Esophagus muscularis mucosa (tissue), 4 donors: ENCODE results near the gene BCAP29. TPM values are rescaled to one million over a fixed set of nuclear protein-coding genes. Genes with fewer than 3 reads are reported as not detected.
"Not testable (repeated sequence)": the region's sequence is repeated elsewhere in the genome, so short reads cannot be mapped to it uniquely, and the experiment has no call there.

ENCODE experiments used
- DNase-seq: peaks from one replicate; pipeline ENCODE4 v3.0.0-alpha.2; 2017; ENCODE audit errors: extremely low spot score
- H3K27ac ChIP-seq, 4 donors: fragments of 200-600 bp; sonication (generic); replicated peaks in 1 of 4; 1 replicate in 3 of 4; 2 replicates in 1 of 4; pipeline ENCODE4 v1.5.1; 2016 to 2019; ENCODE audit warnings: mild to moderate bottlenecking in 1 of 4
- H3K27me3 ChIP-seq, 4 donors: fragments of 200-600 bp; sonication (generic); one replicate each; pipeline versions ENCODE4 v1.5.1 to v1.6.0; 2016 to 2019
- H3K36me3 ChIP-seq, 4 donors: fragments of 200-600 bp; sonication (generic); one replicate each; pipeline ENCODE4 v1.5.1; 2016 to 2019
- H3K4me1 ChIP-seq, 4 donors: fragments of 200-600 bp; sonication (generic); one replicate each; pipeline ENCODE4 v1.5.1; 2016 to 2019
- H3K4me3 ChIP-seq, 4 donors: fragments of 200-600 bp; sonication (generic); 1 replicate in 2 of 4; 2 replicates in 2 of 4; pipeline ENCODE4 v1.5.1; 2016 to 2019; ENCODE audit warnings: mild to moderate bottlenecking in 4 of 4, moderate library complexity in 1 of 4
- H3K9me3 ChIP-seq, 4 donors: fragments of 200-600 bp; sonication (generic); 1 replicate in 3 of 4; 2 replicates in 1 of 4; pipeline ENCODE4 v1.5.1; 2016 to 2019
- EP300 ChIP-seq: sonication (generic); formaldehyde crosslinking; IDR thresholded peaks from one replicate; pipeline ENCODE4 v1.6.1; 2017; ENCODE audit warnings: antibody characterized with exemption
- POLR2A ChIP-seq: fragments of 450-650 bp; IDR thresholded peaks from one replicate; pipeline ENCODE4 v1.6.1; 2017; ENCODE audit warnings: antibody characterized with exemption, moderate library complexity, mild to moderate bottlenecking, low read depth
- POLR2AphosphoS5 ChIP-seq, 2 donors: sonication (generic); formaldehyde crosslinking; IDR thresholded peaks; one replicate each; pipeline ENCODE4 v1.6.1; 2017; ENCODE audit warnings: antibody characterized with exemption in 2 of 2
- WGBS: methylation state at CpG from one replicate; pipeline ENCODE4 v1.1.5; 2018; 5-methylcytosine and 5-hydroxymethylcytosine counted together
- intact Hi-C: fragments of 100-400 bp; cut with DNase I; formaldehyde crosslinking; loops from one replicate; pipeline ENCODE4 v1.15.1; 2023
- total RNA-seq, 4 donors: library from RNA; depleted of rRNA; stranded (reverse); fragments of >200 nt; gene quantifications; one replicate each; pipeline versions ENCODE4 v1.1.0 to v1.2.1, GENCODE V29; 2016
- TF ChIP-seq, protein P1 (sequence below), 3 experiments: fragments of 200-600 bp in 2 of 3; fragments of 450-650 bp in 1 of 3; sonication (generic) in 2 of 3; IDR thresholded peaks; one replicate each; pipeline ENCODE4 v1.5.1; 2017 to 2019; ENCODE audit warnings: antibody characterized with exemption in 3 of 3, mild to moderate bottlenecking in 2 of 3, moderate library complexity in 1 of 3

The BCAP29 gene, protein sequence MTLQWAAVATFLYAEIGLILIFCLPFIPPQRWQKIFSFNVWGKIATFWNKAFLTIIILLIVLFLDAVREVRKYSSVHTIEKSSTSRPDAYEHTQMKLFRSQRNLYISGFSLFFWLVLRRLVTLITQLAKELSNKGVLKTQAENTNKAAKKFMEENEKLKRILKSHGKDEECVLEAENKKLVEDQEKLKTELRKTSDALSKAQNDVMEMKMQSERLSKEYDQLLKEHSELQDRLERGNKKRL
- total RNA-seq = 100 to 1,000 TPM in 2 of 4 donors, 10 to 100 TPM in 2; 89.8 to 116 (median 107) TPM

DNA sequence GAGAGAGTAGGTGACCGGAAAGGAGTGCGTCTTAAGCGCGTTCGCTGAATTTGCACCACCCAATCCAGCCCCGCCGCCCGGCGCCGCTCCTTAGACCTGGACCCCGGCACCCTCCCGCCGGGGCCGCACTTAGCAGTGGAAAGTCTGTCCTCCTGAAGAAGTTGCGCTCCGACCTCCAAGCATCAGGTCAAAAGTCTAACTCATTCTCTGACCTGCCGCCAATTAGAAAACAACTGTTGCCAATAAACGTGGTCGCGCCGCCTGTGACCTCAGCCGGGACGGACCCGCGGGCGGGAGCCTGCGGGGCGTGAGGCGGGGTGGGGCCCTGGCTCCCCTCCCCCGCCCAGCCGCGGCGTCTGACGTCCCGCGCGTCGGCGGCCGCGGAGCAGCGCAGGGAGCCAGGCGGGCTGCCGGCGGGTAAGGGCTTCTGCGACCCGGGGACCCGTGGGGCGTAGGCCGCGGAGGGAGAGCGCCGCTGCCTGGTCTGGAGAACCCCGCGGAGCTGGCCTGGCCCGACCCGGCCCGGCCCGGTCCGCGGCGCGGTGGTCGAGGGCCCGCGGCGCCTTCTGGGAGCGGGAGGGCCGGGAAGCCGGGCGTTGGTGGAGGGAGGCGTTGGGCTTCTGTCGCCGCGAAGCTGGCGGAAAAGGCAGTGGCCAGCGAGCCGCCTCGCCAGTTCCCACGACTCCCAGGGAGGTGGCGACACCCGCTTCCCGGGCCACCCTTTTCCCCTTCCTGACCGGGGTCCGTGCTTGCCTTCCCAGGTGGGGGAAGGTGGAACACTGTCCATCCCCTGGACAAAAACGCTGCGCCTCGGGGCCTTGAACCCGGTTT is at the start of gene BCAP29:
Gene BCAP29 (plus strand): TSS at position 362 of the 831 bp plus-strand sequence. CDS start 527 bp downstream, outside the sequence.
- TF ChIP-seq EP300 (no peak), POLR2AphosphoS5 (IDR thresholded peaks at IDR 0.05) (peak; percentile 67 to 87), POLR2A (peak; percentile 68)
- TF ChIP-seq, protein P1, sequence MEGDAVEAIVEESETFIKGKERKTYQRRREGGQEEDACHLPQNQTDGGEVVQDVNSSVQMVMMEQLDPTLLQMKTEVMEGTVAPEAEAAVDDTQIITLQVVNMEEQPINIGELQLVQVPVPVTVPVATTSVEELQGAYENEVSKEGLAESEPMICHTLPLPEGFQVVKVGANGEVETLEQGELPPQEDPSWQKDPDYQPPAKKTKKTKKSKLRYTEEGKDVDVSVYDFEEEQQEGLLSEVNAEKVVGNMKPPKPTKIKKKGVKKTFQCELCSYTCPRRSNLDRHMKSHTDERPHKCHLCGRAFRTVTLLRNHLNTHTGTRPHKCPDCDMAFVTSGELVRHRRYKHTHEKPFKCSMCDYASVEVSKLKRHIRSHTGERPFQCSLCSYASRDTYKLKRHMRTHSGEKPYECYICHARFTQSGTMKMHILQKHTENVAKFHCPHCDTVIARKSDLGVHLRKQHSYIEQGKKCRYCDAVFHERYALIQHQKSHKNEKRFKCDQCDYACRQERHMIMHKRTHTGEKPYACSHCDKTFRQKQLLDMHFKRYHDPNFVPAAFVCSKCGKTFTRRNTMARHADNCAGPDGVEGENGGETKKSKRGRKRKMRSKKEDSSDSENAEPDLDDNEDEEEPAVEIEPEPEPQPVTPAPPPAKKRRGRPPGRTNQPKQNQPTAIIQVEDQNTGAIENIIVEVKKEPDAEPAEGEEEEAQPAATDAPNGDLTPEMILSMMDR (IDR thresholded peaks at IDR 0.05) = peak; percentile 15 to 40 (median 27)
- Histone ChIP-seq H3K4me1 (peaks cover 11 to 34% (median 31%) of the 10 kb centered on the region in 4 donors), H3K4me3 (peak within 1 kb of the TSS; percentile 76 to 92 (median 88)), H3K9me3 (no peaks in the 10 kb centered on the region), H3K27ac (peak within 1 kb of the TSS; percentile 91 to 97 (median 95)), H3K36me3 (peaks cover 0 to 28% (median 7%) of the 10 kb centered on the region in 4 donors), H3K27me3 (no peaks in the 10 kb centered on the region)
- peak; percentile 92 for DNase-seq
- 1% methylated on average over 21 of the region's 89 CpGs for WGBS
- intact Hi-C loops = no loop called here

DNA sequence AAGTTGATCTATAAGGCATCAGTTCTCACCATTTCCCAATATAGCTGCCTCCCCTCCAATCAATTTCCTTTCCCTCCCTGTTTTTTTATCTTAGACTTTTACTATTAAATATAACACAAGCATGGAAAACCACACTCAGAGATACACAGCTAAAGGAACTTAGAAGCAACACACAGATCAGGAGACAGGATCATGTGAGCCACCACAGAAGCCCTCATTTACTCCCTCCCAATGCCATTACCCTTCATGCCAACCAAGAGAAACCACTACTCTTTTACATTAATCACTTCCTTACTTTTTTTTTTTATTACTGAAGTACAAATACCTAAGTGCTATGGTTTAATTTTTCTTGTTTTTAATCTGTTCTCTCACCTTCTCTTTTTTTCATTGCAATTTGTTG is 49.3 kb upstream of the BCAP29 start:
- no peaks in the 10 kb centered on the region for H3K9me3 ChIP-seq
- peaks cover 0 to 11% (median 5%) of the 10 kb centered on the region in 4 donors for H3K36me3 ChIP-seq
- peaks cover 0 to 4% (median 0%) of the 10 kb centered on the region in 4 donors for H3K4me1 ChIP-seq
- no peak overlapping the region for H3K4me3 ChIP-seq
- no peak for DNase-seq
- intact Hi-C loops = no loop called here
- no peak overlapping the region for H3K27ac ChIP-seq
- H3K27me3 ChIP-seq = no peaks in the 10 kb centered on the region
- TF ChIP-seq, protein P1 (IDR thresholded peaks at IDR 0.05) = no peak
- TF ChIP-seq POLR2A = no peak
- no peak for TF ChIP-seq EP300
- no peak for TF ChIP-seq POLR2AphosphoS5 (IDR thresholded peaks at IDR 0.05)

DNA sequence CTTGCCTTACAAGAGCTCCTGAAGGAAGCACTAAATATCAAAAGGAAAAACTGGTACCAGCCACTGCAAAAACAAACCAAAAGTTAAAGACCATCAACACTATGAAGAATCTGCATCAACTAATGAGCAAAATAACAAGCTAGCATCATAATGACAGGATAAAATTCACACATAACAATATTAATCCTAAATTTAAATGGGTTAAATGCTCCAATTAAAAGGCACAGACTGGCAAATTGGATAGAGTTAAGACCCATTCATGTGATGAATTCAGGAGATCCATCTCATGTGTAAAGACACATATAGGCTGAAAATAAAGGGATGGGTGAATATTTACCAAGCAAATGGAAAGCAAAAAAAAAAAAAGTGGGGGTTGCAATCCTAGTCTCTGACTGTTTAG is 45.9 kb upstream of the BCAP29 start:
- Histone ChIP-seq H3K9me3 (no peaks in the 10 kb centered on the region), H3K4me1 (peaks cover 0 to 4% (median 0%) of the 10 kb centered on the region in 4 donors), H3K4me3 (no peak overlapping the region), H3K27ac (no peak overlapping the region), H3K27me3 (no peaks in the 10 kb centered on the region), H3K36me3 (peaks cover 0 to 14% (median 0%) of the 10 kb centered on the region in 4 donors)
- DNase-seq = no peak
- TF ChIP-seq POLR2A (no peak), EP300 (no peak), POLR2AphosphoS5 (IDR thresholded peaks at IDR 0.05) (no peak)
- TF ChIP-seq, protein P1 (IDR thresholded peaks at IDR 0.05) = no peak
- intact Hi-C loops = no loop called here

DNA sequence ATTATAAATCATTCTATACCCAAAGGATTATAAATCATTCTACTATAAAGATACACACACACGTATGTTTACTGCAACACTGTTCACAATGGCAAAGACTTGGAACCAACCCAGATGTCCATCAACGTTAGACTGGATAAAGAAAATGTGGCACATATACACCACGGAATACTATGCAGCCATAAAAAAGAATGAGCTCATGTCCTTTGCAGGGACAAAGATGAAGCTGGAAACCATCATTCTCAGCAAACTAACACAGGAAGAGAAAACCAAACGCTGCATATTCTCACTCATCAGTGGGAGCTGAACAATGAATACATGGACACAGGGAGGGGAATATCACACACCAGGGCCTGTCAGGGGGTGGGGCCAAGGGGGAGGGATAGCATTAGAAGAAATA is 42.8 kb upstream of the BCAP29 start:
- H3K4me1 ChIP-seq, DNase-seq, H3K27ac ChIP-seq, H3K4me3 ChIP-seq, H3K9me3 ChIP-seq, H3K27me3 ChIP-seq, intact Hi-C loops: not testable (repeated sequence)
- 94% methylated on average over 4 of the region's 4 CpGs for WGBS
- H3K36me3 ChIP-seq = peaks cover 0 to 25% (median 0%) of the 10 kb centered on the region in 4 donors

DNA sequence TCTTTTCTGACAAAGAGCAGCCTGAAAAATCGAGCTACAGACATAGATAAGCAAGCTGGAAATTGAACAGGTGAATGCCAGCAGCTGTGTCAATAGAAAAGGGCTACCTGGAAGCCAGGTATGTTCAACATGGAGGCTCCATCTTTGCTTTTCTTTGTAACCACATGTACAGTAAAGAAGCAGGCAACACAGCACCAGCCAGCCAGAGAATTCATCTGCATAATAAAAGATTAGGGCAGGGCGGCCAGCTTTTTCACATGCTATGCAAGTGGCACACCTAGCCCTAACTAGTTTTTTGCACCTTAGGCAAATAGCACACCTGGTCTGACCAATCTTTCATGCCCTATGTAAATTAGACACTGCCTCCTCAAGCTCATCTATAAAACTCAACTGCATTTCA is 42.0 kb upstream of the BCAP29 start:
- Histone ChIP-seq H3K27me3 (no peaks in the 10 kb centered on the region), H3K27ac (no peak overlapping the region), H3K4me3 (no peak overlapping the region), H3K4me1 (no peaks in the 10 kb centered on the region), H3K36me3 (peaks cover 0 to 33% (median 1%) of the 10 kb centered on the region in 4 donors), H3K9me3 (no peaks in the 10 kb centered on the region)
- intact Hi-C loops = no loop called here
- TF ChIP-seq, protein P1 (IDR thresholded peaks at IDR 0.05) = no peak
- no peak for TF ChIP-seq EP300
- TF ChIP-seq POLR2A = no peak
- no peak for TF ChIP-seq POLR2AphosphoS5 (IDR thresholded peaks at IDR 0.05)
- 88% methylated on average over 1 of the region's 2 CpGs for WGBS
- no peak for DNase-seq
